Right renal pelvis (tissue), 4 donors: ENCODE measurements around the gene LRRC4C. TPM values are rescaled to one million over a fixed set of nuclear protein-coding genes. Genes with fewer than 3 reads are reported as not detected.
"Not testable (repeated sequence)": the region's sequence is repeated elsewhere in the genome, so short reads cannot be mapped to it uniquely, and the experiment has no call there.

Source experiments
- DNase-seq, 4 donors: peaks; one replicate each; pipeline ENCODE4 v3.0.0-alpha.2; 2013; ENCODE audit warnings: low read depth in 4 of 4, low spot score in 3 of 4, missing footprints in 1 of 4
- polyA plus RNA-seq, 4 donors: library from polyadenylated mRNA; unstranded; fragments of 120-200 nt; gene quantifications; one replicate each; pipeline ENCODE4 v1.2.1, GENCODE V29; 2013; ENCODE audit not compliant: insufficient read length in 4 of 4

Gene LRRC4C
- polyA plus RNA-seq, 4 donors = 11.0 to 16.5 (median 14.2) TPM

GRCh38 chr11:41050791-41051190 is 408.7 kb downstream of the LRRC4C start:
- no peak for DNase-seq

GRCh38 chr11:41047229-41047628 is 412.2 kb downstream of the LRRC4C start:
- no peak for DNase-seq

- DNase-seq = no peak
These were observed 414.2 kb downstream of the LRRC4C start for GRCh38 chr11:41045266-41045665.

GRCh38 chr11:41044747-41045146 is 414.7 kb downstream of the LRRC4C start:
- no peak for DNase-seq

GRCh38 chr11:41042688-41043087 is 416.8 kb downstream of the LRRC4C start:
- no peak for DNase-seq

GRCh38 chr11:41040474-41040873 is 419.0 kb downstream of the LRRC4C start:
- DNase-seq = no peak

- no peak for DNase-seq
These were observed 419.9 kb downstream of the LRRC4C start for GRCh38 chr11:41039592-41039991.

GRCh38 chr11:41031551-41032060 is 427.8 kb downstream of the LRRC4C start:
- no peak for DNase-seq

GRCh38 chr11:41020259-41020658 is 439.2 kb downstream of the LRRC4C start:
- DNase-seq = no peak

- DNase-seq = not testable (repeated sequence)
These were observed 439.8 kb downstream of the LRRC4C start for GRCh38 chr11:41019666-41020065.

- no peak for DNase-seq
These were observed 441.2 kb downstream of the LRRC4C start for GRCh38 chr11:41018224-41018623.

GRCh38 chr11:41010361-41011050 is 448.9 kb downstream of the LRRC4C start:
- no peak for DNase-seq

GRCh38 chr11:41005986-41006385 is 453.5 kb downstream of the LRRC4C start:
- no peak for DNase-seq

- no peak for DNase-seq
These were observed 455.8 kb downstream of the LRRC4C start for GRCh38 chr11:41003339-41004282.

- DNase-seq = no peak
These were observed 460.5 kb downstream of the LRRC4C start for GRCh38 chr11:40998920-40999319.

GRCh38 chr11:40987776-40988435 is 471.5 kb downstream of the LRRC4C start:
- no peak for DNase-seq

- no peak for DNase-seq
These were observed 473.1 kb downstream of the LRRC4C start for GRCh38 chr11:40986320-40986719.

GRCh38 chr11:40975076-40975475 is 484.4 kb downstream of the LRRC4C start:
- no peak for DNase-seq

- no peak for DNase-seq
These were observed 485.2 kb downstream of the LRRC4C start for GRCh38 chr11:40974186-40974795.

- DNase-seq = no peak
These were observed 500.7 kb downstream of the LRRC4C start for GRCh38 chr11:40958707-40959106.

- DNase-seq = no peak
These were observed 507.0 kb downstream of the LRRC4C start for GRCh38 chr11:40952479-40952878.
